Measurements from ENCODE around the gene NTRK1.

NTRK1 gene

GRCh38 chr1:156860113-156860627 lies 495 bp upstream of the NTRK1 start:
- H3K4me3 ChIP-seq (ENCODE audit: low read depth, low read length), result no peak overlapping the region

GRCh38 chr1:156862584-156862983 lies 1.9 kb downstream of the NTRK1 start:
- no peak overlapping the region for H3K4me3 ChIP-seq (ENCODE audit: low read depth, low read length)
- DNase-seq (ENCODE audit: low read depth), result no peak
- no peak for TF ChIP-seq CTCF (IDR thresholded peaks at IDR 0.05; ENCODE audit: low read depth, low read length)
- no peak for TF ChIP-seq MYC (IDR thresholded peaks at IDR 0.05; ENCODE audit: low read depth, low read length)
- no peak for TF ChIP-seq POLR2A (IDR thresholded peaks at IDR 0.05; ENCODE audit: extremely low read depth, insufficient read length)
- no peak for TF ChIP-seq MAX (IDR thresholded peaks at IDR 0.05; ENCODE audit: low read depth, low read length)

More at GRCh38 chr1:156860113-156860627, 495 bp upstream of the NTRK1 start:
- DNase-seq (ENCODE audit: low read depth), result peak; percentile 60
- TF ChIP-seq CTCF (IDR thresholded peaks at IDR 0.05; ENCODE audit: low read depth, low read length), result peak; percentile 58
- TF ChIP-seq MAX (IDR thresholded peaks at IDR 0.05; ENCODE audit: low read depth, low read length), result no peak

- H3K4me3 ChIP-seq (ENCODE audit: low read depth, low read length), result no peak overlapping the region
- DNase-seq (ENCODE audit: low read depth), result no peak
These were observed 2.4 kb downstream of the NTRK1 start for GRCh38 chr1:156862997-156863599.

GRCh38 chr1:156863631-156864030 lies 3.0 kb downstream of the NTRK1 start:
- DNase-seq (ENCODE audit: low read depth), result no peak
- TF ChIP-seq MYC (IDR thresholded peaks at IDR 0.05; ENCODE audit: low read depth, low read length) (no peak), CTCF (IDR thresholded peaks at IDR 0.05; ENCODE audit: low read depth, low read length) (no peak), POLR2A (IDR thresholded peaks at IDR 0.05; ENCODE audit: extremely low read depth, insufficient read length) (no peak), MAX (IDR thresholded peaks at IDR 0.05; ENCODE audit: low read depth, low read length) (no peak)
- H3K4me3 ChIP-seq (ENCODE audit: low read depth, low read length), result no peak overlapping the region

More at GRCh38 chr1:156862997-156863599, 2.4 kb downstream of the NTRK1 start:
- no peak for TF ChIP-seq MYC (IDR thresholded peaks at IDR 0.05; ENCODE audit: low read depth, low read length)
- no peak for TF ChIP-seq POLR2A (IDR thresholded peaks at IDR 0.05; ENCODE audit: extremely low read depth, insufficient read length)
- no peak for TF ChIP-seq MAX (IDR thresholded peaks at IDR 0.05; ENCODE audit: low read depth, low read length)
- TF ChIP-seq CTCF (IDR thresholded peaks at IDR 0.05; ENCODE audit: low read depth, low read length), result no peak

GRCh38 chr1:156864796-156865195 lies 4.1 kb downstream of the NTRK1 start:
- peak; percentile 39 for DNase-seq (ENCODE audit: low read depth)
- no peak overlapping the region for H3K4me3 ChIP-seq (ENCODE audit: low read depth, low read length)
- TF ChIP-seq MAX (IDR thresholded peaks at IDR 0.05; ENCODE audit: low read depth, low read length) (no peak), MYC (IDR thresholded peaks at IDR 0.05; ENCODE audit: low read depth, low read length) (no peak), CTCF (IDR thresholded peaks at IDR 0.05; ENCODE audit: low read depth, low read length) (no peak), POLR2A (IDR thresholded peaks at IDR 0.05; ENCODE audit: extremely low read depth, insufficient read length) (no peak)
